ENCODE results near the gene EIF4G1.

Gene EIF4G1

DNA sequence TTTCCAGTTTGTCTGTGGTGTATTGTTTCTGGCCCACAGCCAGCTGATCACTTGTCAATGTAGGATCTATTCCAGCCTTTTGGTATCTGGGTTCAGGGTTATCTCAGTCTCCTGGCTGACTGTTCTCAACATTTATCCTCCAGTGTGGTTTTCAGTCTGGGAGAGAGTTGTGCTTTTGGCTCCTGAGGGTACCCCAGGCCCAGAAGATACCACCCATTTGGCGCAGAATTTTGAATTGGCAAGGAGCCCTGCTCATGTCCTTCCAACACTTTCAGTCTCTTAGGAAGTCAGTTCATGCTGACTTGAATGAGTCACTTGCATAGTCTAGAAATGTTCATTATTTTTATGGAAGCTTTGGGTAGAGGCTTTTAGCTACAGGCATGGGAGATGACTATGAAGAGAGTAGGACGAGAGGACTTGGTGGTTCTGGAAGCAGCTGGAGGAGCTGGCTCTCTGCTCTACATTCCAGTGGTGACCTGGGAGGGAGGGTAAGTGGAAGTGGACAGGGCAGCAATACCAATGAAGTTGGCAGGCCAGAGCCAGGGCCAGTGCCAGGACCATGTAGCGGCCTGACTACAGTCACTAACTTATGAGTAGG, 54.3 kb downstream of the EIF4G1 start:
- TF ChIP-seq NFIC (IDR thresholded peaks at IDR 0.05) = peak; percentile 34; the same call in 1 of the 2 replicates
- TF ChIP-seq, protein P1, sequence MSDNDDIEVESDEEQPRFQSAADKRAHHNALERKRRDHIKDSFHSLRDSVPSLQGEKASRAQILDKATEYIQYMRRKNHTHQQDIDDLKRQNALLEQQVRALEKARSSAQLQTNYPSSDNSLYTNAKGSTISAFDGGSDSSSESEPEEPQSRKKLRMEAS (IDR thresholded peaks at IDR 0.05) = no peak

DNA sequence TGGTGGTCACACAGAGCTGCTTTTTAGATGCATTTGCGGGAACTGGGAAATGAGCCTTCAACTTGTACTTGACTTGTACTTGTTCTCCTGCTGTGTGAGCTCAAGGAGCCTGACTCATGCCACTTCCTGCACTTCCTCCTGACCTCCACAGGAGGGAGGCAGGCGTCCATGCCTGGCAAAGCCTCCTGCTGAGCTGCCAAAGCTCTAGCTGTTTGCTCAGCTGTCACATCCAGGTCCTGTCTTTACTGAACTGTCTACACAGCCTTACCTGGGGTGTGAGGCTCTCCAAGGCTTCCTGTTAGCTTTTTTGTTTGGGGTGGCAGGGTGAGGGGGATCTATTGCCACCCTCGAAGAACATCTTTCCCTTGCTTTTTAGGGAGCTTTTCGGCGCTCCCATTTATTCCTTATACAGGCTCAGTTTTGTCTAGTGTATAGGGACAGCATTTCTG, 57.2 kb downstream of the EIF4G1 start:
- TF ChIP-seq YY1 (IDR thresholded peaks at IDR 0.05; ENCODE audit: low read depth) = no peak
- 0 out of 2 replicates have a peak, but pooled peaks have one; percentile 4 for TF ChIP-seq FOXM1 (IDR thresholded peaks at IDR 0.05; ENCODE audit: borderline replicate concordance, low read depth)
- peak; percentile 71 for TF ChIP-seq TCF12 (IDR thresholded peaks at IDR 0.05; ENCODE audit: low read depth)
- TF ChIP-seq, protein P1 (IDR thresholded peaks at IDR 0.05) = peak; percentile 55
- TF ChIP-seq RAD21 (IDR thresholded peaks at IDR 0.05; ENCODE audit: low read depth) = peak; percentile 100

DNA sequence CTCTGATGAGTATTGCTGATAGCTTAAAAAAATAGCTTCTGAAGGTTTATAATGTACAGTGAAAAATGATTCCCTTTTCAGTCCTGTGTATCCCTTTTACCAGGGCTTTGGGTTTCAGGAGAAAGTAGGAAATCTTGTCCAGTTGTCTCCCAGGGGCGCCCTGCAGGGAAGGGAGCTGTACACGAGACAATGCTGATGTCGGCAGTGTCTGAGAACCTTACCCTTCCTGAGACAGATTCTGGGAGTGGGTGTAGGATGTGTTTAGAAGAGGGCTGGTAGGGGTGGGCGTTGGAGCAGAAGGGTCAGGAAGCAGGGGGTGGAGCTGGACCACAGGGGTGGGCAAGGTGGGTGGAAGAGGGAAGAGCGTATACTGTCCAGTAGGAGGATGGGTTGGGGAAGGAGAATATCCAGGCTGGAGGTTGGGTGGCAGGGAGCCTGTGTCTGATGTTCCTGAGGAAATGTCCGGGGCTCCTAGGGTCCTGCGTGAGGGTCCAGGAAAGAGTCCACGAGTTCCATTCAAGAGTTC, 58.0 kb downstream of the EIF4G1 start:
- TF ChIP-seq CREB1 (IDR thresholded peaks at IDR 0.05; ENCODE audit: low read depth) (no peak), FOXM1 (IDR thresholded peaks at IDR 0.05; ENCODE audit: borderline replicate concordance, low read depth) (no peak), CEBPB (IDR thresholded peaks at IDR 0.05) (no peak), ZBTB7A (IDR thresholded peaks at IDR 0.05; ENCODE audit: low read depth) (no peak), NFIC (IDR thresholded peaks at IDR 0.05) (no peak), RAD21 (IDR thresholded peaks at IDR 0.05; ENCODE audit: low read depth) (no peak)
- TF ChIP-seq, protein P2, sequence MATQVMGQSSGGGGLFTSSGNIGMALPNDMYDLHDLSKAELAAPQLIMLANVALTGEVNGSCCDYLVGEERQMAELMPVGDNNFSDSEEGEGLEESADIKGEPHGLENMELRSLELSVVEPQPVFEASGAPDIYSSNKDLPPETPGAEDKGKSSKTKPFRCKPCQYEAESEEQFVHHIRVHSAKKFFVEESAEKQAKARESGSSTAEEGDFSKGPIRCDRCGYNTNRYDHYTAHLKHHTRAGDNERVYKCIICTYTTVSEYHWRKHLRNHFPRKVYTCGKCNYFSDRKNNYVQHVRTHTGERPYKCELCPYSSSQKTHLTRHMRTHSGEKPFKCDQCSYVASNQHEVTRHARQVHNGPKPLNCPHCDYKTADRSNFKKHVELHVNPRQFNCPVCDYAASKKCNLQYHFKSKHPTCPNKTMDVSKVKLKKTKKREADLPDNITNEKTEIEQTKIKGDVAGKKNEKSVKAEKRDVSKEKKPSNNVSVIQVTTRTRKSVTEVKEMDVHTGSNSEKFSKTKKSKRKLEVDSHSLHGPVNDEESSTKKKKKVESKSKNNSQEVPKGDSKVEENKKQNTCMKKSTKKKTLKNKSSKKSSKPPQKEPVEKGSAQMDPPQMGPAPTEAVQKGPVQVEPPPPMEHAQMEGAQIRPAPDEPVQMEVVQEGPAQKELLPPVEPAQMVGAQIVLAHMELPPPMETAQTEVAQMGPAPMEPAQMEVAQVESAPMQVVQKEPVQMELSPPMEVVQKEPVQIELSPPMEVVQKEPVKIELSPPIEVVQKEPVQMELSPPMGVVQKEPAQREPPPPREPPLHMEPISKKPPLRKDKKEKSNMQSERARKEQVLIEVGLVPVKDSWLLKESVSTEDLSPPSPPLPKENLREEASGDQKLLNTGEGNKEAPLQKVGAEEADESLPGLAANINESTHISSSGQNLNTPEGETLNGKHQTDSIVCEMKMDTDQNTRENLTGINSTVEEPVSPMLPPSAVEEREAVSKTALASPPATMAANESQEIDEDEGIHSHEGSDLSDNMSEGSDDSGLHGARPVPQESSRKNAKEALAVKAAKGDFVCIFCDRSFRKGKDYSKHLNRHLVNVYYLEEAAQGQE (IDR thresholded peaks at IDR 0.05; ENCODE audit: low read depth) = no peak
- TF ChIP-seq, protein P3, sequence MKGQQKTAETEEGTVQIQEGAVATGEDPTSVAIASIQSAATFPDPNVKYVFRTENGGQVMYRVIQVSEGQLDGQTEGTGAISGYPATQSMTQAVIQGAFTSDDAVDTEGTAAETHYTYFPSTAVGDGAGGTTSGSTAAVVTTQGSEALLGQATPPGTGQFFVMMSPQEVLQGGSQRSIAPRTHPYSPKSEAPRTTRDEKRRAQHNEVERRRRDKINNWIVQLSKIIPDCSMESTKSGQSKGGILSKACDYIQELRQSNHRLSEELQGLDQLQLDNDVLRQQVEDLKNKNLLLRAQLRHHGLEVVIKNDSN (IDR thresholded peaks at IDR 0.05) = no peak

DNA sequence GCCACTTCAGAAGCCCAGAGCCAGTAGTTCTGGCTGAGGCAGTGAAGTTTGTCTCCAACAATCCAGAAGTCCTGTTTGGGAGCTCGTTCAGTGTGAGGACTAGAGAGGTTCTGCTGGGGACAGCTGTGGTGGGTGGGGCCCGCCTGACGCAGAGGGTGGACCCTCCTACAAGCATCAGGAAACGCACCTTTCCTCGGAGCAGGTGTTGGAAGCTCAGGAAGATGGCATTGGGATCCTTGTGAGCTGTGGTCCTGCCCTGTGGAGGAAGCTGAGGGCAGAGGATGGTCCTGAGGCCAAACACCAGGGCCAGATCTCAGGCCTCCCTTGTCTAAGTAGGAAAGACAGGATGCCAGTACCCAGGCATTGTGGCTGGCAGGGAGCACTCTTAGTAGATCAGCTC, 58.5 kb downstream of the EIF4G1 start:
- TF ChIP-seq YY1 (IDR thresholded peaks at IDR 0.05; ENCODE audit: low read depth) (no peak), TCF12 (IDR thresholded peaks at IDR 0.05; ENCODE audit: low read depth) (no peak), RAD21 (IDR thresholded peaks at IDR 0.05; ENCODE audit: low read depth) (no peak)
- TF ChIP-seq, protein P1 (IDR thresholded peaks at IDR 0.05) = no peak

DNA sequence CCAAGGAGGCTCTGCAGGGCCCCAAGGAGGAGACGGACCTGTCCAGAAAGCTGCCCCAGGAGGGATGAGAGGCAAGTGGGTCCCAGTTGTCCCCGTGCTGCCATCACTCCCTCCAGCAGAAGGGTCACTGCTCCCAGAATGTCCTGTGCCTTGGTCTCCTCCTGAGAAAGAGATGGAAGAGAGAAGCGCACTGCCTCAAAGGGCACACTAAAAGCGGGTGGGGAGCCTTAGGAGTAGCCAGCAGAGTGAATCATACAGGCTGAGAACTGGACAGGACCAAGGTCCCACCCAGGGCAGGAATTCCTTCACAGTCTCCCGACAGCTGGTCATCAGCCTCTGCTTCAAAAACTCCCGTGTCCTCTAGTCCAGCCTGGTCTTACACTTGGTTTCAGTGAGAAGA, 59.0 kb downstream of the EIF4G1 start:
- no peak for TF ChIP-seq RAD21 (IDR thresholded peaks at IDR 0.05; ENCODE audit: low read depth)
- no peak for TF ChIP-seq YY1 (IDR thresholded peaks at IDR 0.05; ENCODE audit: low read depth)
- TF ChIP-seq FOXM1 (IDR thresholded peaks at IDR 0.05; ENCODE audit: borderline replicate concordance, low read depth) = no peak
- no peak for TF ChIP-seq ZBTB7A (IDR thresholded peaks at IDR 0.05; ENCODE audit: low read depth)
- TF ChIP-seq CEBPB (IDR thresholded peaks at IDR 0.05) = no peak
- TF ChIP-seq TEAD4 (IDR thresholded peaks at IDR 0.05) = no peak
- TF ChIP-seq, protein P1 (IDR thresholded peaks at IDR 0.05) = no peak
- TF ChIP-seq EP300 (IDR thresholded peaks at IDR 0.05; ENCODE audit: borderline replicate concordance) = no peak
- no peak for TF ChIP-seq EGR1 (IDR thresholded peaks at IDR 0.05)
- no peak for TF ChIP-seq CREB1 (IDR thresholded peaks at IDR 0.05; ENCODE audit: low read depth)
- TF ChIP-seq, protein P3 (IDR thresholded peaks at IDR 0.05) = no peak
- TF ChIP-seq NFIC (IDR thresholded peaks at IDR 0.05) = no peak

DNA sequence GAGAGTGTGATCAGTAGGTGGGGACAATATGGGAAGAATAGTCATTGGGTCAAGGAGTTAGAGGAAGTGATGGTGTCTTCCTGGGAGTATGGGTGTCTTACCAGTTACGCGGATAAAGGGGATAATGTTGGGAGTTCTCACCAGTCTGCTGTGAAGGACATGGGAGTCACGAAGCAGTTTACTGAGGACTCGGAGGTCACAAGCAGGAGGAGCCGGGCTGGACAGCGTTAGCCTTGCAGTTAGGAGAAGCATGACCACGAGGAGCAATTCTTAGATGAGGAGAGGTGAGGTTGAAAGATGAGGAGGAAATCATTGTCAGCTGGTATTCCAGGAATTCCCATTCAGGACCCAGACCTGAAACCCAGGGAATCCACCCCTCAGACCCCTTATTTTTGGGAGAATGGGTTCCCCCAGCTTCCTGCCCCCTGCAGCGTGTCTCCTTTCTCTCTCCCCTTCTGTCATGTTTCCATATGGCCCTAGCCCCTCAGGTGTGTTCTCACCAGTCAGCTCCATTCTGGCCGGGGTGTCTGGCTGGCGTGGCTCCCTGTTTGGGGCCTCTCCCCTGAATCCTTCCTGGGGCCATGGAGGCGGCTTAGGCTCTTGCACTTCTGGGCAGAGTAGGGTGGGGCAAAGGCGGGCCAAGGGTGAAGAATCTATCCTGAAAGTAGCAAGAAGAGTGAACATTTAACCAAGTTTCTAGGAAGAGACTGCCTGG, 61.5 kb downstream of the EIF4G1 start:
- TF ChIP-seq YY1 (IDR thresholded peaks at IDR 0.05; ENCODE audit: low read depth) = no peak
- TF ChIP-seq, protein P2 (IDR thresholded peaks at IDR 0.05; ENCODE audit: low read depth) = peak; percentile 17; the same call in 1 of the 2 replicates
